IMR-90 (cell line): ENCODE data around the gene AQP12B. TPM values are rescaled to one million over a fixed set of nuclear protein-coding genes. Genes with fewer than 3 reads are reported as not detected.

ENCODE experiments used
- ATAC-seq: fragments of 200-7000 bp; cut with Tn5 transposase; 2 replicates; pipeline ENCODE4 v1.9.1; 2020; ENCODE audit warnings: low read depth, mild to moderate bottlenecking, moderate library complexity
- BruUV-seq: library from RNA; stranded (reverse); fragments of 400-500 nt; replicated peaks from 2 replicates; lab custom pipeline; 2021; lab: Mats Ljungman, UMichigan
- CTCF ChIA-PET: fragments of 300-600 bp; formaldehyde crosslinking; extraction: SDS; loops from one replicate; lab custom pipeline; 2021; ENCODE audit warnings: antibody characterized with exemption; lab: Yijun Ruan, JAX
- POLR2A ChIA-PET: fragments of 300-600 bp; sonication (Branson Sonifier 250); formaldehyde crosslinking; loops from one replicate; lab custom pipeline; 2022; ENCODE audit warnings: antibody characterized with exemption; ENCODE audit not compliant: unreplicated experiment; lab: Charles Lee
- DNase-seq: peaks from one replicate; pipeline ENCODE4 v3.0.0; 2013
- H2AFZ ChIP-seq: replicated peaks from 2 replicates; pipeline ENCODE3; 2013; ENCODE audit warnings: low read length, mild to moderate bottlenecking; ENCODE audit not compliant: poor library complexity
- H2AK5ac ChIP-seq: 2 replicates; pipeline ENCODE4 v1.6.1; 2013; ENCODE audit warnings: low read depth, low read length, inconsistent platforms
- H2AK9ac ChIP-seq: replicated peaks from 2 replicates; pipeline ENCODE3; 2013; ENCODE audit warnings: mild to moderate bottlenecking, low read depth, low read length, moderate library complexity; ENCODE audit not compliant: poor library complexity
- H2BK120ac ChIP-seq: 2 replicates; pipeline ENCODE4 v1.6.1; 2013; ENCODE audit warnings: low read depth, low read length, inconsistent platforms
- H2BK15ac ChIP-seq: 3 replicates; pipeline ENCODE4 v1.6.1; 2013; ENCODE audit warnings: low read depth, low read length, inconsistent platforms
- H2BK20ac ChIP-seq: 2 replicates; pipeline ENCODE4 v1.6.1; 2013; ENCODE audit warnings: low read depth, mild to moderate bottlenecking, inconsistent platforms, low read length, moderate library complexity
- H2BK5ac ChIP-seq: 2 replicates; pipeline ENCODE4 v1.6.1; 2013; ENCODE audit warnings: mild to moderate bottlenecking, low read depth, low read length, inconsistent platforms; ENCODE audit not compliant: poor library complexity, severe bottlenecking
- H3K14ac ChIP-seq: replicated peaks from 2 replicates; pipeline ENCODE4 v1.6.1; 2013; ENCODE audit warnings: low read depth, low read length, inconsistent platforms
- H3K18ac ChIP-seq: 2 replicates; pipeline ENCODE4 v1.6.1; 2013; ENCODE audit warnings: low read depth, low read length, control low read depth
- H3K23ac ChIP-seq: 2 replicates; pipeline ENCODE4 v1.6.1; 2013; ENCODE audit warnings: low read depth, low read length, inconsistent platforms
- H3K27ac ChIP-seq: 2 replicates; pipeline ENCODE4 v1.5.1; 2013; ENCODE audit warnings: mild to moderate bottlenecking, control low read depth, low read length; ENCODE audit not compliant: insufficient read depth
- H3K27me3 ChIP-seq: 2 replicates; pipeline ENCODE4 v1.6.1; 2013; ENCODE audit warnings: low read length; ENCODE audit not compliant: control insufficient read depth, insufficient read depth
- H3K36me3 ChIP-seq: 2 replicates; pipeline ENCODE4 v1.6.1; 2013; ENCODE audit warnings: low read length, mixed read lengths; ENCODE audit not compliant: control insufficient read depth, insufficient read depth
- H3K4ac ChIP-seq: 2 replicates; pipeline ENCODE4 v1.6.1; 2013; ENCODE audit warnings: low read depth, low read length, inconsistent platforms
- H3K4me1 ChIP-seq: 2 replicates; pipeline ENCODE4 v1.6.1; 2013; ENCODE audit warnings: low read length, mixed read lengths; ENCODE audit not compliant: control insufficient read depth, insufficient read depth
- H3K4me2 ChIP-seq: 2 replicates; pipeline ENCODE4 v1.6.1; 2013; ENCODE audit warnings: low read depth, mild to moderate bottlenecking, control low read depth, low read length, moderate library complexity
- H3K4me3 ChIP-seq: 2 replicates; pipeline ENCODE4 v1.5.1; 2013; ENCODE audit warnings: low read depth, mild to moderate bottlenecking, control low read depth, low read length, moderate library complexity; ENCODE audit not compliant: insufficient read depth
- H3K56ac ChIP-seq: 2 replicates; pipeline ENCODE4 v1.6.1; 2013; ENCODE audit warnings: low read length, inconsistent platforms; ENCODE audit not compliant: insufficient read depth; ENCODE audit errors: extremely low read depth
- H3K79me1 ChIP-seq, 2 experiments: 2 replicates each; pipeline ENCODE4 v1.6.1; 2013; ENCODE audit warnings: low read length in 2 of 2, inconsistent platforms in 1 of 2, low read depth in 1 of 2
- H3K9ac ChIP-seq: 2 replicates; pipeline ENCODE4 v1.6.1; 2013; ENCODE audit warnings: low read depth, low read length, control low read depth
- H3K9me1 ChIP-seq: 2 replicates; pipeline ENCODE4 v1.6.1; 2013; ENCODE audit warnings: low read length, inconsistent platforms; ENCODE audit not compliant: insufficient read depth
- H3K9me3 ChIP-seq: 2 replicates; pipeline ENCODE4 v1.6.1; 2013; ENCODE audit warnings: low read length; ENCODE audit not compliant: control insufficient read depth, insufficient read depth
- H4K20me1 ChIP-seq: 2 replicates; pipeline ENCODE4 v1.6.1; 2013; ENCODE audit warnings: low read length, inconsistent platforms; ENCODE audit not compliant: insufficient read depth
- H4K5ac ChIP-seq: 2 replicates; pipeline ENCODE4 v1.6.1; 2013; ENCODE audit warnings: mild to moderate bottlenecking, low read depth, low read length, control low read depth
- H4K8ac ChIP-seq, 2 experiments: 2 replicates each; pipeline ENCODE4 v1.6.1; 2013; ENCODE audit warnings: low read depth in 2 of 2, low read length in 2 of 2, control low read depth in 1 of 2, inconsistent platforms in 1 of 2
- H4K91ac ChIP-seq: 2 replicates; pipeline ENCODE4 v1.6.1; 2013; ENCODE audit warnings: low read depth, low read length, inconsistent platforms; ENCODE audit not compliant: insufficient read depth
- CEBPB ChIP-seq: IDR thresholded peaks from 2 replicates; pipeline ENCODE4 v1.6.1; 2012; ENCODE audit warnings: low read depth, low read length, improper control_type of control experiment
- CHD1 ChIP-seq: IDR thresholded peaks from 2 replicates; pipeline ENCODE4 v1.6.1; 2012; ENCODE audit warnings: low read depth, low read length, improper control_type of control experiment
- MAFK ChIP-seq: IDR thresholded peaks from 2 replicates; pipeline ENCODE4 v1.6.1; 2012; ENCODE audit warnings: low read depth, low read length, improper control_type of control experiment
- MAZ ChIP-seq: IDR thresholded peaks from 2 replicates; pipeline ENCODE4 v1.6.1; 2012; ENCODE audit warnings: low read depth, mild to moderate bottlenecking, low read length, improper control_type of control experiment, moderate library complexity, borderline replicate concordance
- MXI1 ChIP-seq: IDR thresholded peaks from 2 replicates; pipeline ENCODE4 v1.6.1; 2012; ENCODE audit warnings: low read depth, mild to moderate bottlenecking, low read length, moderate library complexity, borderline replicate concordance
- RCOR1 ChIP-seq: IDR thresholded peaks from 2 replicates; pipeline ENCODE4 v1.6.1; 2012; ENCODE audit warnings: mild to moderate bottlenecking, low read length, improper control_type of control experiment; ENCODE audit not compliant: insufficient replicate concordance
- SMC3 ChIP-seq: fragments of 150-350 bp; IDR thresholded peaks from 2 replicates; pipeline ENCODE4 v1.6.1; 2016; ENCODE audit warnings: low read depth, mild to moderate bottlenecking, antibody characterized with exemption, low read length, moderate library complexity
- WGBS, 2 experiments: methylation state at CpG; one replicate each; pipeline versions ENCODE4 v1.1.5 to v1.1.7; 2013; ENCODE audit warnings: missing lambda C conversion rate in 2 of 2; ENCODE audit not compliant: insufficient read length in 1 of 2; ENCODE audit errors: extremely low coverage in 2 of 2; 5-methylcytosine and 5-hydroxymethylcytosine counted together
- dilution Hi-C: fragments of 300-500 bp; cut with HindIII; formaldehyde crosslinking; loops from one replicate; pipeline ENCODE4 v1.14.3; 2018; ENCODE audit warnings: low sequenced_read_pairs; ENCODE audit not compliant: unreplicated experiment
- in situ Hi-C: fragments of 300-500 bp; cut with MboI; formaldehyde crosslinking; loops from 3 replicates; pipeline ENCODE4 v1.14.3; 2019; ENCODE audit warnings: low sequenced_read_pairs, inconsistent platforms, mixed read lengths
- intact Hi-C: fragments of 100-400 bp; cut with micrococcal nuclease; formaldehyde crosslinking; loops from 2 replicates; pipeline ENCODE4 v1.10.0; 2022
- polyA plus RNA-seq, 3 experiments: library from polyadenylated mRNA; depleted of rRNA; stranded (reverse); fragments of >200 nt; gene quantifications; 2 replicates each; pipeline ENCODE4 v1.2.3, GENCODE V29; 2012; ENCODE audit warnings: low replicate concordance in 1 of 3
- total RNA-seq: library from RNA; depleted of rRNA; stranded (reverse); fragments of >200 nt; gene quantifications from 2 replicates; pipeline ENCODE4 v1.2.3, GENCODE V29; 2012
- TF ChIP-seq, protein P1 (sequence below): fragments of 150-350 bp; IDR thresholded peaks from 2 replicates; pipeline ENCODE4 v1.6.1; 2016; ENCODE audit warnings: low read depth, mild to moderate bottlenecking, low read length, moderate library complexity, borderline replicate concordance
- TF ChIP-seq, protein P2 (sequence below): fragments of 150-350 bp; IDR thresholded peaks from 2 replicates; pipeline ENCODE4 v1.6.1; 2017; ENCODE audit warnings: mild to moderate bottlenecking, antibody characterized with exemption, low read length, low read depth

Gene AQP12B
- total and polyA plus RNA-seq, 2 of the 4 experiments (the other 2 are of a cell fraction): not detected

DNA sequence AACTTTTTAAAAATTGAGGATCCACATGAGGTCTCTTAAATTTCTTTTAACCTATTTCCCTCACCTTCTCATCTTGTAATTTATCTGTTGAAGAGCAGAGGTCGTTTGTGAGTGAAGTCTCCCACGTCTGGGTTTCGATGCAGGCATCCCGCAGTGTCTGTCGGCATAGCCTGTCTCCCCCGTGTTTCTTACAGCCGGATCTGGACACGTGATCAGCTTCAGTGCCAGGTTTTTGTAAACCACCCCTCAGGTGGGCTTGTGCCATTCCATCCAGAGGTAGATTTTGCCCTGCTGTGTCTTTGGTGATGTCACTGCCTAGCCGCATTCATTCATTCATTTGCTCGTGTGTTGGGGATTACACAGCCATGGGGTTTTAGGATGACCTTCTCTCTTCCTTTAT, 25.1 kb upstream of the AQP12B start:
- CTCF ChIA-PET: no interaction called here

More for the DNA sequence above, 25.1 kb upstream of the AQP12B start:
- Histone ChIP-seq H2BK120ac (no peak overlapping the region), H3K27me3 (peaks cover 46% of the 10 kb centered on the region), H2BK20ac (no peak overlapping the region), H3K4me3 (no peak overlapping the region), H3K36me3 (no peaks in the 10 kb centered on the region), H3K9me1 (no peaks in the 10 kb centered on the region), H3K23ac (no peak overlapping the region), H2BK5ac (no peak overlapping the region), H3K4me1 (no peaks in the 10 kb centered on the region), H3K27ac (no peak overlapping the region), H3K18ac (no peak overlapping the region), H2AFZ (no peak overlapping the region), H3K79me1 (no peaks in the 10 kb centered on the region), H2BK15ac (no peak overlapping the region), H4K91ac (no peak overlapping the region), H3K4ac (no peak overlapping the region), H4K8ac (no peak overlapping the region), H3K14ac (no peak overlapping the region), H3K9ac (no peak overlapping the region), H3K56ac (no peak overlapping the region), H3K9me3 (no peaks in the 10 kb centered on the region), H4K5ac (no peak overlapping the region), H3K4me2 (no peak overlapping the region), H2AK9ac (no peak overlapping the region), H2AK5ac (no peak overlapping the region), H4K20me1 (no peaks in the 10 kb centered on the region)
- ATAC-seq (no peak), DNase-seq (no peak)
- intact Hi-C loops: no loop called here
- TF ChIP-seq MAFK (no peak), RCOR1 (no peak), CHD1 (no peak), MXI1 (no peak), SMC3 (no peak), MAZ (no peak), CEBPB (no peak)
- TF ChIP-seq, protein P1, sequence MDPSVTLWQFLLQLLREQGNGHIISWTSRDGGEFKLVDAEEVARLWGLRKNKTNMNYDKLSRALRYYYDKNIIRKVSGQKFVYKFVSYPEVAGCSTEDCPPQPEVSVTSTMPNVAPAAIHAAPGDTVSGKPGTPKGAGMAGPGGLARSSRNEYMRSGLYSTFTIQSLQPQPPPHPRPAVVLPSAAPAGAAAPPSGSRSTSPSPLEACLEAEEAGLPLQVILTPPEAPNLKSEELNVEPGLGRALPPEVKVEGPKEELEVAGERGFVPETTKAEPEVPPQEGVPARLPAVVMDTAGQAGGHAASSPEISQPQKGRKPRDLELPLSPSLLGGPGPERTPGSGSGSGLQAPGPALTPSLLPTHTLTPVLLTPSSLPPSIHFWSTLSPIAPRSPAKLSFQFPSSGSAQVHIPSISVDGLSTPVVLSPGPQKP: no peak
- TF ChIP-seq, protein P2, sequence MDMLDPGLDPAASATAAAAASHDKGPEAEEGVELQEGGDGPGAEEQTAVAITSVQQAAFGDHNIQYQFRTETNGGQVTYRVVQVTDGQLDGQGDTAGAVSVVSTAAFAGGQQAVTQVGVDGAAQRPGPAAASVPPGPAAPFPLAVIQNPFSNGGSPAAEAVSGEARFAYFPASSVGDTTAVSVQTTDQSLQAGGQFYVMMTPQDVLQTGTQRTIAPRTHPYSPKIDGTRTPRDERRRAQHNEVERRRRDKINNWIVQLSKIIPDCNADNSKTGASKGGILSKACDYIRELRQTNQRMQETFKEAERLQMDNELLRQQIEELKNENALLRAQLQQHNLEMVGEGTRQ: no peak
- POLR2A ChIA-PET: no interaction called here
- in situ Hi-C loops: loop anchor here (5.0 kb wide), 1 partner anchor 191 kb away; no protein-coding TSS in a partner anchor
- BruUV-seq: no TSS peak
- dilution Hi-C loops: no loop called here
- WGBS, 2 experiments: 64% methylated on average over 3 of the region's 10 CpGs; no CpG with 5 or more reads in 1 of the 2 experiments
